AG04449 (cell line): ENCODE measurements around the gene KRT6A.

ENCODE experiments used
- CTCF ChIA-PET: fragments of 350-600 bp; formaldehyde crosslinking; extraction: SDS; loops from one replicate; lab custom pipeline; 2021; ENCODE audit warnings: antibody characterized with exemption; lab: Yijun Ruan, JAX
- POLR2A ChIA-PET: fragments of 400-600, 350-600 bp; formaldehyde crosslinking; extraction: SDS; loops from one replicate; lab custom pipeline; 2020; ENCODE audit warnings: antibody characterized with exemption, inconsistent platforms; lab: Yijun Ruan, JAX
- DNase-seq: peaks from one replicate; pipeline ENCODE4 v3.0.0-alpha.2; 2010; ENCODE audit warnings: low read depth, low spot score
- H3K4me3 ChIP-seq: 2 replicates; pipeline ENCODE4 v1.5.1; 2011; ENCODE audit warnings: low read depth, mild to moderate bottlenecking, control low read depth, low read length
- TF ChIP-seq, protein P1 (sequence below): IDR thresholded peaks from one replicate; pipeline ENCODE4 v1.5.1; 2011; ENCODE audit warnings: mild to moderate bottlenecking, moderate library complexity, low read length, control low read depth, inconsistent platforms; ENCODE audit not compliant: insufficient read depth; ENCODE audit errors: missing control alignments

The KRT6A gene

DNA sequence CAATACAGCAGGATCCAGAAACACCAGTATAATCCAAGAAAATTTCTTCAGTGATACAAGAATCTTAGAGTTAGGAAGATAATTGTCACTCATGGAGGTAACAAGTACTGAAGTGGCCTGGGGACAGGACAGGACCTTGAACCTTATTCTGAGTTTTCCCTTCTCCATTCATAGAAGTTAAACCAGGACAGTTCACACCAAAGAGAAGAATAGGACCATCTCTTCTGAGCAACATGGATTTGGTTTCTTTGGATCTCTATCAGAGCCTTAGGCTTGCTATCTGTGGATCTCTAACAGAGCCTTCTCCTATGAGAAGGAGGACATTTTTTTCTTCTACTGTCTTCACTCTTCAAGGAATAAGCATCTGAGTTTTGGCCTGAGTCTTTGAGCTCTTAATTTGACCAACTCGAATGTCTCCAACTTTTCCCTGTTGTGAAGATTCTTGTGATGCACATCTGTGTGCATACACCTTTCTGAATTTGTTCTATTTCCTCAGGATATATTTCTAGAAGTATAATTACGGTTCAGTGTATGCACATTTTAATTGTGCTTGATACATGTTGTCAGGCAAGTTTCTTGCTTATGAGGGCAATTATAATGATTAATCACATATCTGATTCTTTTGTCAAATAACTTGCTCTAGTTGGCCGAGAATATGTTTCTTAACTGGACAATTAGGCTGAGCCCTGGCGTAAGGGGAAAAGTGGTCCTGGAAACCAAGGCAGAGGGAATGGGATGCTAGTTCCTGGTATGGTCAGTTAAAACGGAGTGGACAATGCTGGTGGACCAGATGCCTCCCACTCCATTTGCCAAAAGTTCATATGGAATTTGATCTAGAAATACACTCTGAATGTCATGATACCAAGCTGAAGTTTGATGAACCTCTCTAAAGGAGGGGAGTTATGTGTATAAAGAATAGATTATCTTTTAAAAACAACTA, 6.6 kb downstream of the KRT6A start:
- CTCF ChIA-PET, result interaction anchor here (1.1 kb wide), 1 partner anchor 95 kb away, joined by 3 read pairs; no protein-coding TSS in a partner anchor
- no peak overlapping the region for H3K4me3 ChIP-seq
- no peak for DNase-seq
- POLR2A ChIA-PET, result no interaction called here
- TF ChIP-seq, protein P1, sequence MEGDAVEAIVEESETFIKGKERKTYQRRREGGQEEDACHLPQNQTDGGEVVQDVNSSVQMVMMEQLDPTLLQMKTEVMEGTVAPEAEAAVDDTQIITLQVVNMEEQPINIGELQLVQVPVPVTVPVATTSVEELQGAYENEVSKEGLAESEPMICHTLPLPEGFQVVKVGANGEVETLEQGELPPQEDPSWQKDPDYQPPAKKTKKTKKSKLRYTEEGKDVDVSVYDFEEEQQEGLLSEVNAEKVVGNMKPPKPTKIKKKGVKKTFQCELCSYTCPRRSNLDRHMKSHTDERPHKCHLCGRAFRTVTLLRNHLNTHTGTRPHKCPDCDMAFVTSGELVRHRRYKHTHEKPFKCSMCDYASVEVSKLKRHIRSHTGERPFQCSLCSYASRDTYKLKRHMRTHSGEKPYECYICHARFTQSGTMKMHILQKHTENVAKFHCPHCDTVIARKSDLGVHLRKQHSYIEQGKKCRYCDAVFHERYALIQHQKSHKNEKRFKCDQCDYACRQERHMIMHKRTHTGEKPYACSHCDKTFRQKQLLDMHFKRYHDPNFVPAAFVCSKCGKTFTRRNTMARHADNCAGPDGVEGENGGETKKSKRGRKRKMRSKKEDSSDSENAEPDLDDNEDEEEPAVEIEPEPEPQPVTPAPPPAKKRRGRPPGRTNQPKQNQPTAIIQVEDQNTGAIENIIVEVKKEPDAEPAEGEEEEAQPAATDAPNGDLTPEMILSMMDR, result no peak

DNA sequence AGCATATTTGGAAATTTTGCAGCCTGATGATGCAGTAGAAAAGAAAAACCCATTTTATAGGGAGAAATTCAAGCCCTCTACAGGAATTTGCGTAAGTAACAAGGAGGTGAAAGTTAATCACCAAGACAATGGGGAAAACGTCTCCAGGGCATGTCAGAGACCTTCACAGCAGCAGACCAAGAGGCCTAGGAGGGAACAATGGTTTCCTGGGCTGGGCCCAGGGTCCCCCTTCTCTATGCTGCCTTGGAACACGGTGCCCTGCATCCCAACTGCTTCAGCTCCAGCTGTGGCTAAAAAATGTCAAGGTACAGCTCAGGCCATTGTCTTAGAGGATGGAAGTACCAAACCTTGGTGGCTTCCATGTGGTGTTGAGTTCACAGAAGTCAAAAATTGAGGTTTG, 13.0 kb downstream of the KRT6A start:
- TF ChIP-seq, protein P1, result no peak
- no peak overlapping the region for H3K4me3 ChIP-seq
- ChIA-PET CTCF (no interaction called here), POLR2A (no interaction called here)
- no peak for DNase-seq

DNA sequence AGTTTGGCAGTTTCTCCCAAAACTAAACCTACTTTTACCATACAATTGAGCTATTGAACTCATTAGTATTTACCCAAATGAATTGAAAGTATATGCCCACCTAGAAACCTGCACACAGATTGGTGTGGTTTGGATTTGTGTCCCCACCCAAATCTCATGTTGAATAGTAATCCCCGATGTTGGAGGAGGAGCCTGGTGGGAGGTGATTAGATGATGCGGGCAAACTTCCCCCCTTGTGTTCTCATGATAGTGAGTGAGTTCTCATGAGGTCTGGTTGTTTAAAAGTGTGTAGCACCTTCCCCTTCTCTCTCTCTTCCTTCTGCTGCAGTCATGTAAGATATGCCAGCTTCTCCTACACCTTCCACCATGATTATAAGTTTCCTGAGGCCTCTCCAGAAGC, 15.4 kb downstream of the KRT6A start:
- DNase-seq, result no peak
- ChIA-PET POLR2A (no interaction called here), CTCF (interaction anchor here (1.1 to 1.3 kb wide), 2 partner anchors 29 to 320 kb away, joined by 3 to 4 read pairs; no protein-coding TSS in a partner anchor)
- no peak overlapping the region for H3K4me3 ChIP-seq
- TF ChIP-seq, protein P1, result no peak

DNA sequence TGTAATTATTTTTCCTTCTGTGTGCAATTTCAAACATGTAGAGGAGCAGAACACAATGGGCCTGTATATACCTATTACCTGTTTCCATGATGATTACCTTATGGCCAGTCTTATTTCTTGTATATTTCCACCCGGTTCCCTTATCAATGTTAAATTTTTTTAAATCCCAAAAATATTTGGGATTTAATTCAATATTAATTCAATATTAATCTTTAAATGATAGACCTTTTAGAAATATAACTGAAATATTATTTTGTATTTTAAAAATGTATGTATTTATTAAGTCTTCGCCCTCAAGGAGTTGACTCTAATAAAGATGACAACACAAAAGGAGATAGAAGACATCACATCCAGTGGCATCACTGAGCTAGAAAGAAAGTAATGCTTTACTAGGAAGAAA, 18.8 kb downstream of the KRT6A start:
- ChIA-PET CTCF (no interaction called here), POLR2A (no interaction called here)
- H3K4me3 ChIP-seq, result no peak overlapping the region
- DNase-seq, result no peak
- TF ChIP-seq, protein P1, result no peak

DNA sequence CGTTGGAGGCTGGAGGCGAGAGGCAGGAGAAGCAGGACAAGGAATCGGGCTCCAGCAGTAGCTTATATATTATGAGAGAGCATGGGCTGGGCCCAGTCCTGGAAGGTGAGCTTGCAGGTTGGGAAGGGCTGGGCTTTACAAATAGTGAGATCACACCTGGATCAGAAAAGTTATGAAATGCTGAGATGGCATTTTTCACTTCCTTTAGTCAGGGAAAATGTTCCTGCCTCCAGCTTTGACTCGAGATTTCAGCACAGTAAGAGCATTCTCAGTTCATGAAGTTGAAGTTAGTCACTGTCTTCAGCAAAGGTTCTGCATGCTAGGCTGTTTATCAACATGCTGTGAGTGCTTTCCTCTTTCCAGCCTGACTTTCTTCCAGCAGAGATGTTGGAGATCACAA, 19.3 kb downstream of the KRT6A start, which contains the start of gene KRT6C:
Gene KRT6C, minus strand, starts transcription at position 38 of the 400 bp plus-strand sequence. CDS start 68 bp downstream, outside the sequence.
- no peak within 1 kb of the TSS for H3K4me3 ChIP-seq
- TF ChIP-seq, protein P1, result no peak
- CTCF ChIA-PET, result no interaction called here
- no peak for DNase-seq
- POLR2A ChIA-PET, result no interaction called here

DNA sequence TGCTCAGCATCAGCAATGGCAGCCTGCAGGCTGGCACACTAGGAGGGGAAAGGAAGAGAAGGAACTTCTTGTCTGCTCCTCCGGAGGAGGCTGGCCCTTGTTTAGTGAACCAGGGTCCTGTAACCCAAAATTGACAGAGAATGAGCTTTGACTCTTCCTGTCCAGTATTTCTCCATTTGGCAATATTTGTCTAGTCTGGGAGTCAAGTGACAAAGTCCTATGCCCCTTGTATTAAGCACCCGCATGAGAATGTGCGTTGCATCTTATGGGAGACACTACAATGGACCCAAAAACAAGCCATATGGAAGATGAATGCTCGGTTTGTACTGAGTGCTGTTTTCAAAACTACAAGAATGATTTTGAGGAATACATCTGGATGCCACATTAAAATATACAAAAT, 23.2 kb downstream of the KRT6A start:
- CTCF ChIA-PET, result no interaction called here
- H3K4me3 ChIP-seq, result no peak overlapping the region
- TF ChIP-seq, protein P1, result no peak
- DNase-seq, result no peak
- POLR2A ChIA-PET, result no interaction called here
